ENCODE data around the gene LCP2. TPM values are rescaled to one million over a fixed set of nuclear protein-coding genes. Genes with fewer than 3 reads are reported as not detected.

Gene LCP2
- total and polyA plus RNA-seq, 2 of the 4 experiments (the other 2 are of a cell fraction): not detected

- no peak overlapping the region for H2AK5ac ChIP-seq (ENCODE audit: low read depth, low read length)
- no peak overlapping the region for H3K18ac ChIP-seq (ENCODE audit: low read depth, low read length)
- ATAC-seq (ENCODE audit: low read depth) (no peak), DNase-seq (no peak)
- no peaks in the 10 kb centered on the region for H3K9me3 ChIP-seq (ENCODE audit: control insufficient read depth, insufficient read depth, low read length)
- intact Hi-C loops (cut with micrococcal nuclease) (loop anchor here (1.0 to 2.0 kb wide), 2 partner anchors 194 to 407 kb away; no protein-coding TSS in a partner anchor), dilution Hi-C loops (cut with HindIII; ENCODE audit: low sequenced_read_pairs, unreplicated experiment) (no loop called here), in situ Hi-C loops (cut with MboI; ENCODE audit: low sequenced_read_pairs) (loop anchor here (10.0 kb wide), 1 partner anchor 199 kb away; no protein-coding TSS in a partner anchor)
- no peak overlapping the region for H3K4me2 ChIP-seq (ENCODE audit: low read depth, low read length)
- no peak overlapping the region for H3K27ac ChIP-seq (ENCODE audit: insufficient read depth, low read length)
- ChIA-PET CTCF (interaction anchor here (0.6 to 1.3 kb wide), 8 partner anchors 9 to 370 kb away, joined by 3 to 10 read pairs (median 4); no protein-coding TSS in a partner anchor), POLR2A (ENCODE audit: unreplicated experiment) (no interaction called here)
- no peak overlapping the region for H3K4ac ChIP-seq (ENCODE audit: low read depth, low read length)
- H2BK5ac ChIP-seq (ENCODE audit: low read depth, low read length, poor library complexity, severe bottlenecking): no peak overlapping the region
- no peaks in the 10 kb centered on the region for H4K20me1 ChIP-seq (ENCODE audit: insufficient read depth, low read length)
- TF ChIP-seq BHLHE40 (IDR thresholded peaks at IDR 0.05; ENCODE audit: low read depth, low read length): no peak
- no peak for TF ChIP-seq MAFK (IDR thresholded peaks at IDR 0.05; ENCODE audit: low read depth, low read length)
- TF ChIP-seq FOS (IDR thresholded peaks at IDR 0.05; ENCODE audit: low read depth, low read length): no peak
- no peak for TF ChIP-seq RCOR1 (IDR thresholded peaks at IDR 0.05; ENCODE audit: insufficient replicate concordance, low read length)
- no TSS peak for BruUV-seq (replicated peaks)
- H3K9me1 ChIP-seq (ENCODE audit: insufficient read depth, low read length): no peaks in the 10 kb centered on the region
- no peak overlapping the region for H3K14ac ChIP-seq (replicated peaks; ENCODE audit: low read depth, low read length)
- H3K4me3 ChIP-seq (ENCODE audit: insufficient read depth, low read depth, low read length): no peak overlapping the region
- H4K8ac ChIP-seq (ENCODE audit: low read depth in 2 of 2, low read length in 2 of 2): no peak overlapping the region
- H2BK120ac ChIP-seq (ENCODE audit: low read depth, low read length): no peak overlapping the region
- H3K9ac ChIP-seq (ENCODE audit: low read depth, low read length): no peak overlapping the region
- no peak overlapping the region for H2BK20ac ChIP-seq (ENCODE audit: low read depth, low read length)
- H4K5ac ChIP-seq (ENCODE audit: low read depth, low read length): no peak overlapping the region
- no peaks in the 10 kb centered on the region for H3K36me3 ChIP-seq (ENCODE audit: control insufficient read depth, insufficient read depth, low read length)
- H3K23ac ChIP-seq (ENCODE audit: low read depth, low read length): no peak overlapping the region
- no peak overlapping the region for H2AFZ ChIP-seq (replicated peaks; ENCODE audit: low read length, poor library complexity)
- H4K91ac ChIP-seq (ENCODE audit: insufficient read depth, low read depth, low read length): no peak overlapping the region
- no peaks in the 10 kb centered on the region for H3K27me3 ChIP-seq (ENCODE audit: control insufficient read depth, insufficient read depth, low read length)
- no peak overlapping the region for H2AK9ac ChIP-seq (replicated peaks; ENCODE audit: low read depth, low read length, poor library complexity)
- no peak overlapping the region for H3K56ac ChIP-seq (ENCODE audit: extremely low read depth, insufficient read depth, low read length)
- WGBS, 2 experiments (ENCODE audit: extremely low coverage in 2 of 2, insufficient read length in 1 of 2): no CpG with 5 or more reads among the region's 9 CpGs
- no peaks in the 10 kb centered on the region for H3K79me1 ChIP-seq (ENCODE audit: low read depth in 1 of 2, low read length in 2 of 2)
- no peaks in the 10 kb centered on the region for H3K4me1 ChIP-seq (ENCODE audit: control insufficient read depth, insufficient read depth, low read length)
- no peak overlapping the region for H2BK15ac ChIP-seq (ENCODE audit: low read depth, low read length)
These were observed 71.4 kb downstream of the LCP2 start for GRCh38 chr5:170226129-170226615.
